Measurements from ENCODE around the gene TOMM22.

TOMM22 gene

GRCh38 chr22:38700789-38701628, 19.3 kb downstream of the TOMM22 start, which contains the start of gene JOSD1:
Gene JOSD1, minus strand, starts transcription at chr22:38700943. Its CDS starts 956 bp downstream, at chr22:38699987.
- H3K27me3 Mint-ChIP-seq (ENCODE audit: low read depth): no peaks in the 10 kb centered on the region

GRCh38 chr22:38704654-38705234, 23.0 kb downstream of the TOMM22 start:
- TF ChIP-seq CTCF (IDR thresholded peaks at IDR 0.05; ENCODE audit: unreplicated experiment in 3 of 3): no peak
- Mint-ChIP-seq H3K9me3 (no peaks in the 10 kb centered on the region), H3K4me1 (peaks cover 39% of the 10 kb centered on the region), H3K27ac (peak overlapping the region; percentile 87 to 96 (median 92)), H3K27me3 (ENCODE audit: low read depth) (no peaks in the 10 kb centered on the region), H3K36me3 (ENCODE audit: low read depth) (no peaks in the 10 kb centered on the region), H3K4me3 (peak overlapping the region; percentile 80 to 89 (median 85))

More at GRCh38 chr22:38700789-38701628, 19.3 kb downstream of the TOMM22 start, which contains the start of gene JOSD1:
- Mint-ChIP-seq H3K9me3 (no peaks in the 10 kb centered on the region), H3K4me1 (peaks cover 49% of the 10 kb centered on the region), H3K36me3 (ENCODE audit: low read depth) (peaks cover 12% of the 10 kb centered on the region), H3K27ac (peak within 1 kb of the TSS; percentile 89 to 99 (median 93)), H3K4me3 (peak within 1 kb of the TSS; percentile 95 to 98 (median 97))
- no peak for TF ChIP-seq CTCF (IDR thresholded peaks at IDR 0.05; ENCODE audit: unreplicated experiment in 3 of 3)

- Mint-ChIP-seq H3K4me3 (peak within 1 kb of the TSS; percentile 92 to 95 (median 94)), H3K9me3 (no peaks in the 10 kb centered on the region), H3K4me1 (peaks cover 34% of the 10 kb centered on the region), H3K36me3 (ENCODE audit: low read depth) (no peaks in the 10 kb centered on the region), H3K27ac (peak within 1 kb of the TSS; percentile 87 to 96 (median 92)), H3K27me3 (ENCODE audit: low read depth) (no peaks in the 10 kb centered on the region)
- TF ChIP-seq CTCF (IDR thresholded peaks at IDR 0.05; ENCODE audit: unreplicated experiment in 3 of 3): peak in 1 of 3 experiments; percentile 8
Observed at GRCh38 chr22:38705235-38706100, 23.7 kb downstream of the TOMM22 start, which contains the start of gene GTPBP1. Gene GTPBP1, plus strand, starts transcription at chr22:38705944. Its CDS starts 12 bp downstream, at chr22:38705956.

- peak overlapping the region; percentile 87 to 96 (median 89) for H3K27ac Mint-ChIP-seq
- no peaks in the 10 kb centered on the region for H3K36me3 Mint-ChIP-seq (ENCODE audit: low read depth)
- no peaks in the 10 kb centered on the region for H3K9me3 Mint-ChIP-seq
- H3K4me1 Mint-ChIP-seq: peaks cover 41% of the 10 kb centered on the region
- TF ChIP-seq CTCF (IDR thresholded peaks at IDR 0.05; ENCODE audit: unreplicated experiment in 3 of 3): peak in 1 of 3 experiments; percentile 0
- H3K27me3 Mint-ChIP-seq (ENCODE audit: low read depth): no peaks in the 10 kb centered on the region
- H3K4me3 Mint-ChIP-seq: peak overlapping the region; percentile 92 to 95 (median 94)
Observed at GRCh38 chr22:38706101-38706900, 24.5 kb downstream of the TOMM22 start.

- Mint-ChIP-seq H3K4me1 (peaks cover 43% of the 10 kb centered on the region), H3K9me3 (no peaks in the 10 kb centered on the region), H3K27ac (peak overlapping the region; percentile 83 to 89 (median 89)), H3K27me3 (ENCODE audit: low read depth) (no peaks in the 10 kb centered on the region), H3K36me3 (ENCODE audit: low read depth) (no peaks in the 10 kb centered on the region), H3K4me3 (peak overlapping the region; percentile 92 to 95 (median 94))
- no peak for TF ChIP-seq CTCF (IDR thresholded peaks at IDR 0.05; ENCODE audit: unreplicated experiment in 3 of 3)
Observed at GRCh38 chr22:38706901-38707195, 25.1 kb downstream of the TOMM22 start.
